ES-I3 (cell line): Measurements from ENCODE around the gene H6PD.

Source experiments
- H3K36me3 ChIP-seq: 2 replicates; pipeline ENCODE4 v1.6.1; 2013; ENCODE audit warnings: mild to moderate bottlenecking, low read length, control low read depth, moderate library complexity; ENCODE audit not compliant: insufficient read depth
- H3K4me1 ChIP-seq: 2 replicates; pipeline ENCODE4 v1.6.1; 2013; ENCODE audit warnings: mild to moderate bottlenecking, control low read depth, low read length; ENCODE audit not compliant: insufficient read depth
- H3K9ac ChIP-seq: 2 replicates; pipeline ENCODE4 v1.6.1; 2013; ENCODE audit warnings: low read depth, mild to moderate bottlenecking, low read length, moderate library complexity
- H3K9me3 ChIP-seq: 2 replicates; pipeline ENCODE4 v1.6.1; 2013; ENCODE audit warnings: mild to moderate bottlenecking, low read length, moderate library complexity; ENCODE audit not compliant: control insufficient read depth, insufficient read depth

The H6PD gene

GRCh38 chr1:9280015-9280860 is 45.7 kb downstream of the H6PD start:
- Histone ChIP-seq H3K9me3 (0 out of 2 replicates have a peak, but pooled peaks cover 4% of the 10 kb centered on the region), H3K36me3 (no peaks in the 10 kb centered on the region), H3K4me1 (peaks cover 20% of the 10 kb centered on the region; the same call in 1 of the 2 replicates), H3K9ac (no peak overlapping the region; the same call in 1 of the 2 replicates)

DNA sequence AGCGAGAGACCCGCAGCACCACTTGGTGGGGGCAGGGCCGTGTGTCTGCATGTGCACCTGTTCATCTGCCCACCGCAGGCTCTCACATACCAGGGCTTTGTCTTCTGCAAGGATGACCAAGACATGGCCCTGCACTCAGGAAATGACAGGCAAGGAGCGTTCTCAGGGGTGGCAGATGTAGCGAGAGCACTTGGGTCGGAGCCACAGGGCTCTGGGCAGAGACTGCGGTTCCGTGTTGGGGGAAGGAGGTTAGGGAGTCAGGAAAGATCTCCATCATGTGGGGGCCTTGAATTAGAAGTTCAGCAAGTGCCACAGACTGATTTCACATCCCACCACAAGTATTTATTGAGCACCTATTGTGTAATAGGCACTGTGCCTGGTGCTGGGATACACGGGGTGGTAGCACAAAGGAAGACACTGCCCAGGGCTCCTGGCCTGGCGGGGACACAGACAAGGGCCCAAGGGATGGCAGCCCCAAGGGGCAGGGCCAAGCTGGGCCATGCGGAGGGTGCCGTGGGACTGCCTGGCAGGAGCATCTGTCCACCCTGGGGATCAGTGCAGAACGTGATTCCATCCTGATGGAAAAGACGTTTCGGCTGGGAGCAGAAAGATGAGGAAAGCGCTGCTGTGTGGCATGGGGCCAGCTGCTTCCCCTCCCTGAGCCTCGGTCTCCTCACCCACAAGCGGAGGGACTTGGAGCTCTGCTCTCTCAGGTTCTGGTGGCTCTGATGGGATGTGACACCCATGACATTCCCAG is 46.7 kb downstream of the H6PD start:
- H3K36me3 ChIP-seq: no peaks in the 10 kb centered on the region
- peaks cover 11% of the 10 kb centered on the region; the same call in 1 of the 2 replicates for H3K4me1 ChIP-seq
- 0 out of 2 replicates have a peak, but pooled peaks cover 4% of the 10 kb centered on the region for H3K9me3 ChIP-seq
- no peak overlapping the region for H3K9ac ChIP-seq

DNA sequence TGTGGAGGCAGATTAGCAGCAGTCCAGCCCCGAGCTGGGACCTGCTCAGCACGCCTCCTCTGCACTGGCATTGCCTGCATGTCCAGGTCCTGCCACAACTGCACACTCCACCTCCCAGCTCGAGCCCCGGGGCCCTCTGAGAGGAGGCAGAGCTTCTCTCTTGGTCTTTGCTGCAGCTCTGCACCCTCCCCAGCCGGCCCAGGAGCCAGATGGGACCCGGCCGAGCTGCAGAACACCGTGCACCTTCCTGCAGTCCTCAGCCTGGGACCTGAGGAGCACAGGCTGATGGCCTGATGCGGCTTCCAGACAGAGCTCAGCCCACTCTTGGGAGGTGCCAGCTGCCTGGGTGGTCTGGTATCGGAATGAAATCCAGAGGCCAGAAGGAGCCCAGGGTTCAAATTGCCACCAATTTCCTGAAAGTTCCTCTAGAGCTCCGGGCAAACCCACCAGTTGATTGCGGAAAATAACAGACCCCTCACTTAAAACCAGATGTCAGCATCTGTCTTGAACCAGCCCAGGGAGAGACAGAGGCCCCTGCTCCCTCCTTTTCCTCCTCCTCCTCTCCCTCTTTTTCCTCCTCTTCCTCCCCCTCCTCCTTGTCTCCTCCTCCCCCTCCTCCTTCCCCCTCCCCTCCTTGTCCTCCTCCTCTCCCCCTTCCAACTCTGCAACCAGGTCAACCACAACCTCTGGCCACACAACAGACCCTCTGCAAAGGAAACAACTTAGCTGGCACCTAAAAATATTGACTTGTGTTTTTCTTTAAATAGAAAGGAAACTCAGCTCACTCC is 47.5 kb downstream of the H6PD start:
- Histone ChIP-seq H3K9me3 (0 out of 2 replicates have a peak, but pooled peaks cover 4% of the 10 kb centered on the region), H3K36me3 (no peaks in the 10 kb centered on the region), H3K4me1 (peaks cover 11% of the 10 kb centered on the region; the same call in 1 of the 2 replicates), H3K9ac (no peak overlapping the region)

DNA sequence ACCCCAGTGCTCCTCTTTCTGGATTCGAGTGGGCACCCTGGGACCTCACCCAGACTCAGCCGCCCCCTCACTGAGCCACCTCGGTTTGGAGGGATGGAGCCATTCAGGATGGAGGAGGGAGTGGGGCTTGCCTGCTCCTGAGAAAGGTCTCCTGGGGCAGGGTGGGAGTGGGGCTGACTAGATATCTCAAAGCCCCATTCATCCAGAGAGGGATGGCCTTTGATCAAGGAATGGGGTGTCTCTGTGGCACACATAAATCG is 48.1 kb downstream of the H6PD start:
- peaks cover 11% of the 10 kb centered on the region; the same call in 1 of the 2 replicates for H3K4me1 ChIP-seq
- H3K9ac ChIP-seq: no peak overlapping the region
- 0 out of 2 replicates have a peak, but pooled peaks cover 8% of the 10 kb centered on the region for H3K9me3 ChIP-seq
- H3K36me3 ChIP-seq: no peaks in the 10 kb centered on the region

DNA sequence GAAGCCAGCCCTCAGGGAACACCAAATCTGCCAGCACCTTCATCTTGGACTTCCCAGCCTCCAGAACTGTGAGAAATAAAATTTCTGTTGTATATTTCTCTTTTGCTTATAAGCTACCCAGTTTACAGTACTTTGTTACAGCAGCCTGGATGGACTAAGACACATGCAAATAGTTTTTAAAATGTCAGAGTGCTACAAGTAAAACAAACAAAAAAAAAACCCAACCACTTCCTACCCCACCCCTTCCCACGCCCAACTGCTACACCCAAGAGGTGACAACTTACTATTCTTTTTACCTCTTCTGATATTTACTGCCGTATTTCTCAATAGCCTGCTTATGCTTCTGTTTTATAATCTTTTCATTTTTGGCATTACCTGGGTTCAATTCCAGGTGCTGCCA is 49.5 kb downstream of the H6PD start:
- Histone ChIP-seq H3K4me1 (peaks cover 9% of the 10 kb centered on the region; the same call in 1 of the 2 replicates), H3K36me3 (no peaks in the 10 kb centered on the region), H3K9ac (no peak overlapping the region), H3K9me3 (peaks cover 16% of the 10 kb centered on the region)

DNA sequence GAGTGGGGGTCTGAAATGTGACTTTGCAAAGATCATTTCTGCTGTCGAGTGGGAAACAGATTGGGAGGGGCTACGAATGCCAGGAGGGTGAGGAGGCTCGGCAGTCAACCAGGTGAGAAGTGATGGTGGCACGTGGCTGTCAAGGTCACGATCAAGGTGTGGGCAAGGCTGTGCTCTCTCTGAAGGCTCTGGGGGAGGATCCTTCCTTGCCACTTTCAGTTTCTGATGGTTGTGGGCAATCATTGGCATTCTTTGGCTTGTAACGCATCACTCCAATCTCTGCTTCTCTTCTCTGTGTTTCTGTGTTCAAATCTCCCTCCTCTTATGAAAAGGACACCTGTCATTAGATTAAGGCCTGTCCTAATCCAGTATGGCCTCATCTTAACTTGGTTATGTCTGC is 52.0 kb downstream of the H6PD start:
- H3K9me3 ChIP-seq: peaks cover 16% of the 10 kb centered on the region
- H3K36me3 ChIP-seq: no peaks in the 10 kb centered on the region
- no peak overlapping the region for H3K9ac ChIP-seq
- no peaks in the 10 kb centered on the region for H3K4me1 ChIP-seq

- Histone ChIP-seq H3K36me3 (no peaks in the 10 kb centered on the region), H3K9me3 (peaks cover 16% of the 10 kb centered on the region), H3K4me1 (no peaks in the 10 kb centered on the region)
Observed at GRCh38 chr1:9289090-9289534, 54.5 kb downstream of the H6PD start.

GRCh38 chr1:9289711-9290485 is 55.3 kb downstream of the H6PD start:
- no peaks in the 10 kb centered on the region for H3K36me3 ChIP-seq
- peaks cover 11% of the 10 kb centered on the region for H3K9me3 ChIP-seq
- H3K4me1 ChIP-seq: no peaks in the 10 kb centered on the region; the same call in 1 of the 2 replicates
- H3K9ac ChIP-seq: no peak overlapping the region

More at GRCh38 chr1:9289090-9289534, 54.5 kb downstream of the H6PD start:
- H3K9ac ChIP-seq: no peak overlapping the region

DNA sequence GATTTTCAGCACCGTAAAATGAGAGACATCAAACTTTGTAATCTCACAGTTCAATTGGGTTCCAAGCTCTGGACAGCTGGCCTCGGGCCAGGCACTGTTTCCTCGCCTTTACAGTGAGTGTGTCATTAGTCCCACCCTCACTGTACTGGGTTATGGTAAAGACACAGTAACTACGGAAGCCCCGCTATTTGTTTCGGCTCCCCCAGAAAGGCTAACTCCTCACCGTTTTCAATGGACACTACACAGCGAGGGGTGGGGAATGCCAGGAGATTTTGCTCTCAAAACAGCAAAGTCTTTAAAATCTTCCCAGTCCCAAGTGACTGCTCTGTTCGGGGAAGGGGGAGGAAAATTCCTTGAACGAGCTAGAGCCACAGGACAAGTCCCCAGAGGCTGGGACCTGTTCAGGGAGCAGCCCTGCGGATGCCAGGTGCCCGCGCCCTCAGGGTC is 57.4 kb downstream of the H6PD start:
- Histone ChIP-seq H3K4me1 (peaks cover 8% of the 10 kb centered on the region; the same call in 1 of the 2 replicates), H3K9me3 (peaks cover 11% of the 10 kb centered on the region), H3K36me3 (no peaks in the 10 kb centered on the region), H3K9ac (peak overlapping the region; percentile 46; the same call in 1 of the 2 replicates)

GRCh38 chr1:9292361-9293240 is 58.0 kb downstream of the H6PD start, which contains the start of gene SPSB1:
SPSB1 (plus strand) TSS chr1:9292894; CDS start chr1:9355892, 62,998 bp downstream.
- no peaks in the 10 kb centered on the region for H3K36me3 ChIP-seq
- H3K9ac ChIP-seq: peak within 1 kb of the TSS; percentile 81
- peaks cover 8% of the 10 kb centered on the region for H3K9me3 ChIP-seq
- peaks cover 8% of the 10 kb centered on the region; the same call in 1 of the 2 replicates for H3K4me1 ChIP-seq

DNA sequence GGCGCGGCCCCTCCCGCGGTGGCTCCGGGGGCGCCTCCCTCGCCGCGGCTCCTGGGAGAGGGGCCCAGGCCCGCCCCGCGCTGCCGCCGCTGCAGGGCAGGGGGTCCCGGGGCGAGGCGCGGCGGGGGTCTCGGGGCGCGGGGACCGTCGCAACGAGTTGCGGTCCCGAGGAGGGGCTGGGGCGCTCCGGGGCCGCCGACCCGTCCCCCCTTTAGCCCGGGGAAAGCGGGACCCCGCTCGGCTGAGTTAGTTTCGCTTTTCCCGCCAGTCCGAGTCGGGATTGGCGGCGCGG is 58.6 kb downstream of the H6PD start:
- Histone ChIP-seq H3K9me3 (peaks cover 4% of the 10 kb centered on the region; the same call in 1 of the 2 replicates), H3K36me3 (no peaks in the 10 kb centered on the region), H3K4me1 (peaks cover 8% of the 10 kb centered on the region; the same call in 1 of the 2 replicates), H3K9ac (peak overlapping the region; percentile 81; the same call in 1 of the 2 replicates)

- H3K9ac ChIP-seq: peak overlapping the region; percentile 81
- H3K36me3 ChIP-seq: no peaks in the 10 kb centered on the region
- H3K9me3 ChIP-seq: no peaks in the 10 kb centered on the region
- H3K4me1 ChIP-seq: peaks cover 8% of the 10 kb centered on the region; the same call in 1 of the 2 replicates
Observed at GRCh38 chr1:9293533-9294404, 59.2 kb downstream of the H6PD start.
